Gastroesophageal sphincter (tissue), 3 donors: Measurements from ENCODE around the gene HOXA7.

ENCODE experiments used
- EP300 ChIP-seq: sonication (generic); formaldehyde crosslinking; IDR thresholded peaks from one replicate; pipeline ENCODE4 v1.6.1; 2017; ENCODE audit warnings: antibody characterized with exemption, mild to moderate bottlenecking
- POLR2A ChIP-seq, 2 donors: fragments of 450-650 bp; IDR thresholded peaks; one replicate each; pipeline ENCODE4 v1.6.1; 2017; ENCODE audit warnings: antibody characterized with exemption in 2 of 2, mild to moderate bottlenecking in 2 of 2, moderate library complexity in 1 of 2
- POLR2AphosphoS5 ChIP-seq: sonication (generic); formaldehyde crosslinking; IDR thresholded peaks from one replicate; pipeline ENCODE4 v1.6.1; 2017; ENCODE audit warnings: antibody characterized with exemption
- TF ChIP-seq, protein P1 (sequence below), 4 experiments: fragments of 200-600 bp in 2 of 4; fragments of 450-650 bp in 2 of 4; sonication (generic) in 1 of 4; IDR thresholded peaks; one replicate each; pipeline ENCODE4 v1.5.1; 2017 to 2019; ENCODE audit warnings: antibody characterized with exemption in 4 of 4, mild to moderate bottlenecking in 2 of 4, moderate library complexity in 2 of 4

GRCh38 chr7:27132214-27132613 is 24.3 kb downstream of the HOXA7 start:
- TF ChIP-seq, protein P1, sequence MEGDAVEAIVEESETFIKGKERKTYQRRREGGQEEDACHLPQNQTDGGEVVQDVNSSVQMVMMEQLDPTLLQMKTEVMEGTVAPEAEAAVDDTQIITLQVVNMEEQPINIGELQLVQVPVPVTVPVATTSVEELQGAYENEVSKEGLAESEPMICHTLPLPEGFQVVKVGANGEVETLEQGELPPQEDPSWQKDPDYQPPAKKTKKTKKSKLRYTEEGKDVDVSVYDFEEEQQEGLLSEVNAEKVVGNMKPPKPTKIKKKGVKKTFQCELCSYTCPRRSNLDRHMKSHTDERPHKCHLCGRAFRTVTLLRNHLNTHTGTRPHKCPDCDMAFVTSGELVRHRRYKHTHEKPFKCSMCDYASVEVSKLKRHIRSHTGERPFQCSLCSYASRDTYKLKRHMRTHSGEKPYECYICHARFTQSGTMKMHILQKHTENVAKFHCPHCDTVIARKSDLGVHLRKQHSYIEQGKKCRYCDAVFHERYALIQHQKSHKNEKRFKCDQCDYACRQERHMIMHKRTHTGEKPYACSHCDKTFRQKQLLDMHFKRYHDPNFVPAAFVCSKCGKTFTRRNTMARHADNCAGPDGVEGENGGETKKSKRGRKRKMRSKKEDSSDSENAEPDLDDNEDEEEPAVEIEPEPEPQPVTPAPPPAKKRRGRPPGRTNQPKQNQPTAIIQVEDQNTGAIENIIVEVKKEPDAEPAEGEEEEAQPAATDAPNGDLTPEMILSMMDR (IDR thresholded peaks at IDR 0.05), result no peak
- no peak for TF ChIP-seq POLR2AphosphoS5
- TF ChIP-seq POLR2A (IDR thresholded peaks at IDR 0.05), result no peak
- no peak for TF ChIP-seq EP300
